Colonic mucosa (tissue), 4 donors: ENCODE data around the gene ABCC2. TPM values are rescaled to one million over a fixed set of nuclear protein-coding genes. Genes with fewer than 3 reads are reported as not detected.

ENCODE experiments used
- DNase-seq: peaks from one replicate; pipeline ENCODE4 v3.0.0-alpha.2; 2020
- H3K27ac ChIP-seq: fragments of 200-600 bp; one replicate; pipeline ENCODE4 v1.8.0; 2021
- H3K27me3 ChIP-seq: fragments of 200-600 bp; one replicate; pipeline ENCODE4 v1.8.0; 2021
- H3K36me3 ChIP-seq: fragments of 200-600 bp; one replicate; pipeline ENCODE4 v1.8.0; 2021
- H3K4me1 ChIP-seq: fragments of 200-600 bp; one replicate; pipeline ENCODE4 v1.8.0; 2021; ENCODE audit warnings: mild to moderate bottlenecking
- H3K4me3 ChIP-seq: fragments of 200-600 bp; one replicate; pipeline ENCODE4 v1.8.0; 2021
- H3K9ac ChIP-seq, 2 donors: one replicate each; pipeline ENCODE4 v1.7.0; 2013; ENCODE audit warnings: control low read depth in 2 of 2, low read depth in 2 of 2, low read length in 2 of 2
- H3K9me3 ChIP-seq: fragments of 200-600 bp; one replicate; pipeline ENCODE4 v1.8.0; 2021
- intact Hi-C: fragments of 100-400 bp; cut with DNase I; formaldehyde crosslinking; loops from one replicate; pipeline ENCODE4 v1.14.1; 2022
- total RNA-seq, 2 donors: library from RNA; stranded (reverse); fragmentation: NEBNext Ultra II Directional in 1 of 2; extraction: Animal tissue kit (Norgen Biotek cat#: 25700) in 1 of 2; gene quantifications; one replicate each; pipeline ENCODE4 v1.2.1, GENCODE V29; 2021
- TF ChIP-seq, protein P1 (sequence below): fragments of 200-600 bp; IDR thresholded peaks from one replicate; pipeline ENCODE4 v1.8.0; 2022; ENCODE audit warnings: antibody characterized with exemption, mild to moderate bottlenecking
- donor health status: healthy.
- donor health status: DM: no; HTN: no; CAD: no.
- donor health status: DM: no; HTN: no; CAD: no.

Gene ABCC2
- total RNA-seq, 2 donors from 2014 or later: 0.45 to 0.72 TPM

DNA sequence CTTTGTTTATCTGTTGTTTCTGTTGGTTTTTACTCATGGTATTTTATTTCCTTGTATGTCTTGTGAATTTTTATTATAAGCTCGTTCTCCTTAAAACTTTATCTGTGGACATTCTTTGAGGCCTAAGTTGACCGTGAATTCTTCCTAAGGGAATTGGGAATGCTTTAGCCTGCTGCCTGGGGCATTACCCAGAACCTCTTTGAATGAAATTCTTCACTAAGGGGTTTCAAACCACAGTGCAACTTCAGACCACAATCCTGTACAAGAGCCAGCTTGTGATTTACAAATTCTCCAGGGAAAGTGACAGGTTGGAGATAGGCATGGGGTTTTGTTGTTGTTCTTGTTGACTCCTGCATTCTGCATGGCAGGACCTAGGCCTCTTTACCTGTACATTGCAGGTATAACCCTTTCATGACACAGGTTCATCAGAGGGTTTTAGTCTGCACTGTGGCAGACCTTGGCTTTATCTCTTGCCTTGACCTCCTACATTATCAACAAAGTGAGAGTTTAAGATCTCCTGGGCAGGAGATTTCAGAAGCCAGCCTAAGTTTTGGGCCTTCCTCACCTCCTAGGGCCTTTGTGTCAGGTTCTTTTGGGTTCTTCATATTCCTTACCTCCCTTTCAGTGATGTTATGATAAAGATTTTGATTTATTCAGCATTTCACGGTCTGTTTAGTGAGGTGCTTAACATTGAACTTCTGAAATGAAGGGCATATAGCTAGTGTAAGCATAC, 70.2 kb downstream of the ABCC2 start:
- Histone ChIP-seq H3K27me3 (no peaks in the 10 kb centered on the region), H3K9me3 (no peaks in the 10 kb centered on the region), H3K4me3 (no peak overlapping the region), H3K9ac (no peak overlapping the region), H3K27ac (no peak overlapping the region), H3K4me1 (no peaks in the 10 kb centered on the region), H3K36me3 (no peaks in the 10 kb centered on the region)
- intact Hi-C loops: no loop called here
- TF ChIP-seq, protein P1, sequence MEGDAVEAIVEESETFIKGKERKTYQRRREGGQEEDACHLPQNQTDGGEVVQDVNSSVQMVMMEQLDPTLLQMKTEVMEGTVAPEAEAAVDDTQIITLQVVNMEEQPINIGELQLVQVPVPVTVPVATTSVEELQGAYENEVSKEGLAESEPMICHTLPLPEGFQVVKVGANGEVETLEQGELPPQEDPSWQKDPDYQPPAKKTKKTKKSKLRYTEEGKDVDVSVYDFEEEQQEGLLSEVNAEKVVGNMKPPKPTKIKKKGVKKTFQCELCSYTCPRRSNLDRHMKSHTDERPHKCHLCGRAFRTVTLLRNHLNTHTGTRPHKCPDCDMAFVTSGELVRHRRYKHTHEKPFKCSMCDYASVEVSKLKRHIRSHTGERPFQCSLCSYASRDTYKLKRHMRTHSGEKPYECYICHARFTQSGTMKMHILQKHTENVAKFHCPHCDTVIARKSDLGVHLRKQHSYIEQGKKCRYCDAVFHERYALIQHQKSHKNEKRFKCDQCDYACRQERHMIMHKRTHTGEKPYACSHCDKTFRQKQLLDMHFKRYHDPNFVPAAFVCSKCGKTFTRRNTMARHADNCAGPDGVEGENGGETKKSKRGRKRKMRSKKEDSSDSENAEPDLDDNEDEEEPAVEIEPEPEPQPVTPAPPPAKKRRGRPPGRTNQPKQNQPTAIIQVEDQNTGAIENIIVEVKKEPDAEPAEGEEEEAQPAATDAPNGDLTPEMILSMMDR: no peak
- DNase-seq: no peak

DNA sequence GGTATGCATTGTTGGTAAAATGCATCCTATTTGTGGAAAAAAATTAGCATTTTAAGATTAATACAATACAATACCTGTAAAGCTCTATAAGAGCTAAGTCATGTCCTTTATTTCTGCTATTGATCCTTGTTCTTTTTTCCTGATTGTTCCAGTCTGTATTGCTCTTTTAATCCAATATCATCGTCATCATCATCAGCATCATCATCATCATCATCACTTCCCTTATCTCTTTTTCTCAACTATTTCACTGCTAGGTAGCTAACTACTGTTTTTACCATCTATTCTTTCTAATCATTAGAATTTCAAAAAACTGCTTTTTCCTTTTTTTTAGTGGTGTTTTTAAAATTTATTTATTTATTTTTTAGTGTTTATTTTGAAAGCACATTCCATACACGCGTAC, 71.2 kb downstream of the ABCC2 start:
- no peaks in the 10 kb centered on the region for H3K9me3 ChIP-seq
- no peaks in the 10 kb centered on the region for H3K4me1 ChIP-seq
- no peaks in the 10 kb centered on the region for H3K36me3 ChIP-seq
- H3K9ac ChIP-seq: no peak overlapping the region
- no peak overlapping the region for H3K27ac ChIP-seq
- TF ChIP-seq, protein P1: no peak
- intact Hi-C loops: no loop called here
- DNase-seq: no peak
- H3K4me3 ChIP-seq: no peak overlapping the region
- no peaks in the 10 kb centered on the region for H3K27me3 ChIP-seq

DNA sequence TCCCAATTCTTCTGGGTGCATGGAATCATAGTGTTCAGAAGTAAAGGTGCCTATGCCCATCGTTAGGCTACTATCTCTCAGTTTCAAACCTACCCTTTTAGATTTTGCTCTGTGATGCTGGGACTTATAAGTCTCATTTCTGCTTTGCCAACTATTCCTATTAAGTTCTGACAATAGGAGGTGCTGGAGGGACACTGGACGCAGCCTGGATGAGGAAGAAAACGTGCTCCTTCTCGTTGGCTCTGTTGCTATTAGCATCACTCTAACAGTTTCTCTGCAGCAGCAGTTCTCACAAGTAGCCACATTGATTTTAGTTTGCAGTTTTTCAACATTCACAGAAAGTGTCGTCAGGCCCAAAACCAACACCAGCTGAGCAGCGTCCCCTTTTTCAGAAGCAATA, 72.4 kb downstream of the ABCC2 start:
- no peaks in the 10 kb centered on the region for H3K4me1 ChIP-seq
- H3K36me3 ChIP-seq: no peaks in the 10 kb centered on the region
- TF ChIP-seq, protein P1: peak; percentile 16
- H3K4me3 ChIP-seq: no peak overlapping the region
- intact Hi-C loops: no loop called here
- no peaks in the 10 kb centered on the region for H3K9me3 ChIP-seq
- H3K9ac ChIP-seq: no peak overlapping the region
- no peak overlapping the region for H3K27ac ChIP-seq
- DNase-seq: no peak
- H3K27me3 ChIP-seq: no peaks in the 10 kb centered on the region

DNA sequence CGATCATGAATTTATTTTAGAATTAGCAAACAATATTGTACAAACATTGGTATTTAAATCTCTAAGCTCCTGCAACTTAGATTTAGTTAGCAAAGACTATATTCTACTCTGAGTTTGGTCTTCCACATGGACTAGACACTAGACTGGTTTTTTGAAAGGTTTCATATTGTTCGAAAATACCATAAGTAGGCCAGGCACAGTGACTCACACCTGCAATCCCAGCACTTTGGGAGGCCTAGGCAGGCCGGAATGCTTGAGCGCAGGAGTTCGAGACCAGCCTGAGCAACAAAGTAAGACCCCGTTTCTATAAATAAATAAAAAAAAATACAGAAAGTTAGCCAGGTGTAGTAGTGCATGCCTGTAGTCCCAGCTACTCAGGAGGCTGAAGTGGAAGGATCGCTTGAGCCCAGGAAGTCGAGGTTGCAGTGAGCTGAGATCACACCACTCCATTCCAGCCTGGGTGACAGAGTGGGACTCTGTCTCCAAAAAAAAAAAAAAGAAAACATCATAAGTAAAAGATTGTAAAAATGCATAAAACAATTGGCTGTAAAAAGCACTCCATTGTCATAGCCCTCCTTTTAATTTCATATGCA, 73.1 kb downstream of the ABCC2 start:
- Histone ChIP-seq H3K4me3 (no peak overlapping the region), H3K4me1 (no peaks in the 10 kb centered on the region), H3K36me3 (no peaks in the 10 kb centered on the region), H3K27ac (no peak overlapping the region), H3K9me3 (no peaks in the 10 kb centered on the region), H3K9ac (no peak overlapping the region), H3K27me3 (no peaks in the 10 kb centered on the region)
- TF ChIP-seq, protein P1: no peak
- no peak for DNase-seq
- intact Hi-C loops: no loop called here

DNA sequence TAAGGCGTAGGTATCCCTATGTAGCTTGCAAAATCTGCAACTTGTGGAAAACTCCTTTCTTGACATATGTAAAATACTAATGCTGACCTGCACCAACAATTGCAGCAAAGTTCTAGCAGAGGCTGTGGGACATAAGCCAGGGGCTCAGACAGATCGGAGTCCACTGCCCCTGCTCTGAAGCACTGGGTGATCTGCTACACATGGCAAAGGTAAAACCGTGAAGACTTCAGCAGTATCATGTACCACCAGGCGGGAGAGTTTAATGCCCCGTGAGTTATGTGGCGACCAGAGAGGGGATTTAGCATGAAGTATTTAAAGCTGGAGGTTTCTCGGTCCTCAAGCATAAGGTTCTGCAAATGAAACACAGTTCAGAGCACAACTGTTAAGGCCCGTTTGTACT, 76.4 kb downstream of the ABCC2 start:
- H3K9me3 ChIP-seq: no peaks in the 10 kb centered on the region
- H3K27ac ChIP-seq: no peak overlapping the region
- H3K4me1 ChIP-seq: no peaks in the 10 kb centered on the region
- no peak overlapping the region for H3K4me3 ChIP-seq
- H3K27me3 ChIP-seq: no peaks in the 10 kb centered on the region
- intact Hi-C loops: no loop called here
- H3K9ac ChIP-seq: no peak overlapping the region
- H3K36me3 ChIP-seq: no peaks in the 10 kb centered on the region
- no peak for DNase-seq
- TF ChIP-seq, protein P1: no peak
